GM06990 (cell line): ENCODE measurements around the gene FEV.

Source experiments
- DNase-seq: peaks from one replicate; pipeline ENCODE4 v3.0.0-alpha.2; 2011; ENCODE audit not compliant: insufficient read length; ENCODE audit errors: extremely low read depth
- H3K27me3 ChIP-seq: replicated peaks from 2 replicates; pipeline ENCODE4 v1.6.0; 2011; ENCODE audit warnings: low read length; ENCODE audit not compliant: control insufficient read depth, insufficient read depth
- H3K36me3 ChIP-seq: 2 replicates; pipeline ENCODE4 v1.5.1; 2011; ENCODE audit warnings: low read length; ENCODE audit not compliant: control insufficient read depth, insufficient read depth
- H3K4me3 ChIP-seq: replicated peaks from 2 replicates; pipeline ENCODE4 v1.5.1; 2011; ENCODE audit warnings: low read depth, mild to moderate bottlenecking, control low read depth, low read length
- CTCF ChIP-seq: IDR thresholded peaks from 2 replicates; pipeline ENCODE4 v1.5.1; 2011; ENCODE audit warnings: low read length, control low read depth, mild to moderate bottlenecking, inconsistent platforms; ENCODE audit not compliant: insufficient read depth, poor library complexity, severe bottlenecking

The FEV gene

GRCh38 chr2:218981881-218982585, 3.0 kb downstream of the FEV start:
- no peaks in the 10 kb centered on the region for H3K36me3 ChIP-seq
- no peak for DNase-seq
- no peak for TF ChIP-seq CTCF
- 0 out of 2 replicates have a peak overlapping the region, but pooled peaks have one; percentile 11 for H3K4me3 ChIP-seq
- peaks cover 8% of the 10 kb centered on the region for H3K27me3 ChIP-seq

- no peak for TF ChIP-seq CTCF
- DNase-seq = no peak
- no peak overlapping the region for H3K4me3 ChIP-seq
- H3K36me3 ChIP-seq = no peaks in the 10 kb centered on the region
- peaks cover 6% of the 10 kb centered on the region for H3K27me3 ChIP-seq
These were observed 3.5 kb downstream of the FEV start for GRCh38 chr2:218981390-218981880.

GRCh38 chr2:218980735-218981389, 4.1 kb downstream of the FEV start:
- Histone ChIP-seq H3K36me3 (no peaks in the 10 kb centered on the region), H3K27me3 (peaks cover 5% of the 10 kb centered on the region), H3K4me3 (no peak overlapping the region)
- DNase-seq = no peak
- peak; percentile 37 for TF ChIP-seq CTCF

DNA sequence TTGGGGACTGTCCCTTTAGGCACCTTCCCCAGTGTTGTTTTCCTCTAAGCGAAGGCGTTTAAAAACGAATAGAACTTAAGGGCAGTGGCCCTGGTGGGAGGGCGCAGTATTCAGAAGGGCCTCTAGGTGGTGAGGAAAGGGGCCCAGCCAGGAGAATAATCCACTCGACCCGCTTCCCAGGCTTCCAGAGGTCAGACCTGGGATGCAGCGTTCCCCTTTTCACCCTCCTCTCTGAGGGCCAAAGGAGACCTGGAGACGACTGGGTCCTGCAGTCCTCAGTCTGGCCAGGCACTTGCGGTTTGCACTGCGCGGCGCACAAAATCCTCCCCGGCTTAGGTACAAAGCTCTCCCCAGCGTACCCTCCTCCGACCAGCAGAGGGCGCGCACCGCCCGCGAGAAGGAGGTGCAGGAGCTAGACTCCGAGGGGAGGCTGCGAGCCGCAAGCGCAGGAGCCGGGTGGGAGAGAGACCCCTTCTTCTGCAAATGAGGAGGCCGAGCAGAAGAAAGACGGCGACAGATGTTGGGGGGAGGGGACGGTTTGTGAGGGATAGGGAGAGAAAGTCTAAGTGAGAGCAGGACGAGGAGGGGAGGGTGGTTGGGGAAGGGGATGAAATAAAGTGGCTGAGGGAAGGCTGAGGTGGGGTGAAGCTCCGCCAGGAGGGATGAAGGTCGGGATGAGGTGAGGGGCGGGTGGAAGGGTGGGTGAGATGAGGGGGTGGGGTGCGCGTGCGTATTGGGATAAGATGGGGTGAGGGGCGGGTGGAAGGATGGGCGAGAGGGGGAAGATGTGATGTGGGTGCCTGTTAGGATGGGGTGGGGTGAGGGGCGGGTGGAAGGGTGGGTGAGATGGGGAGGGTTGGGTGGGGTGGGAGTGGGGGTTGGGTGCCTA, 4.9 kb downstream of the FEV start:
- H3K36me3 ChIP-seq = no peaks in the 10 kb centered on the region
- peaks cover 5% of the 10 kb centered on the region for H3K27me3 ChIP-seq
- DNase-seq = peak; percentile 85
- peak; percentile 95 for TF ChIP-seq CTCF
- H3K4me3 ChIP-seq = peak overlapping the region; percentile 40

- peaks cover 4% of the 10 kb centered on the region for H3K27me3 ChIP-seq
- TF ChIP-seq CTCF = no peak
- no peak for DNase-seq
These were observed 9.8 kb downstream of the FEV start for GRCh38 chr2:218975060-218975777.

More at GRCh38 chr2:218975060-218975777, 9.8 kb downstream of the FEV start:
- Histone ChIP-seq H3K4me3 (no peak overlapping the region), H3K36me3 (no peaks in the 10 kb centered on the region)
